ENCODE measurements around the gene SEPTIN8. TPM values are rescaled to one million over a fixed set of nuclear protein-coding genes. Genes with fewer than 3 reads are reported as not detected.

SEPTIN8 gene
- total RNA-seq, 2 experiments from 2014 or later = 18.6 to 19.9 TPM

DNA sequence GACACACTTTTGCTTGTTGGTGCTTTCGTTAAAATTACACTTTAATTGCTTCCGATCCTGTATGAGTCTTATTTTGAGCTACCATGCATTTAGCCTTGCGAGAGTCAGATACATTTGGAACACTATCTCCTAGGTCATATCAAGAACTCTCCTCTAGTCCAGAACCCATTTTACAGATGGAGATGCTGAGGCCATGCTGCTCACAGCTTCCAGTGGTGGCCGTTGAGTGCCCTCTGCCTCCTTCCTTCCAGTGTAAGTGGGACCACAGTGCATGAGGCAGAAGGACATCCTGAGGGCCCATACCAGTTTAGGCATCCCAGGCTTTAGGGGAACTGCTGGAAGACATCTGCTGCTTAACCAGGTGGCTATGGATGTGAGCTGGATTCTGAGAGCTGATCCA lies 22.9 kb downstream of the SEPTIN8 start:
- no peaks in the 10 kb centered on the region for H3K27me3 Mint-ChIP-seq
- peaks cover 4% of the 10 kb centered on the region for H3K36me3 Mint-ChIP-seq (ENCODE audit: low read depth)
- CTCF ChIA-PET = interaction anchor here (1.0 to 2.6 kb wide), 6 partner anchors 13 to 167 kb away, joined by 3 to 10 read pairs (median 4); partner anchors contain the start of gene KIF3A
- DNase-seq (no peak), ATAC-seq (no peak)
- no peaks in the 10 kb centered on the region for H3K9me3 Mint-ChIP-seq (ENCODE audit: low read depth)
- POLR2A ChIA-PET = interaction anchor here (0.8 kb wide), 1 partner anchor 188 kb away, joined by 3 read pairs; no protein-coding TSS in a partner anchor
- intact Hi-C loops (cut with DNase I, micrococcal nuclease) = loop anchor here in 1 of 2 experiments (10.0 kb wide), 1 partner anchor 649 kb away; no protein-coding TSS in a partner anchor
- peaks cover 28% of the 10 kb centered on the region for H3K4me1 Mint-ChIP-seq
- H3K4me3 Mint-ChIP-seq = no peak overlapping the region
- H3K27ac Mint-ChIP-seq = no peak overlapping the region

DNA sequence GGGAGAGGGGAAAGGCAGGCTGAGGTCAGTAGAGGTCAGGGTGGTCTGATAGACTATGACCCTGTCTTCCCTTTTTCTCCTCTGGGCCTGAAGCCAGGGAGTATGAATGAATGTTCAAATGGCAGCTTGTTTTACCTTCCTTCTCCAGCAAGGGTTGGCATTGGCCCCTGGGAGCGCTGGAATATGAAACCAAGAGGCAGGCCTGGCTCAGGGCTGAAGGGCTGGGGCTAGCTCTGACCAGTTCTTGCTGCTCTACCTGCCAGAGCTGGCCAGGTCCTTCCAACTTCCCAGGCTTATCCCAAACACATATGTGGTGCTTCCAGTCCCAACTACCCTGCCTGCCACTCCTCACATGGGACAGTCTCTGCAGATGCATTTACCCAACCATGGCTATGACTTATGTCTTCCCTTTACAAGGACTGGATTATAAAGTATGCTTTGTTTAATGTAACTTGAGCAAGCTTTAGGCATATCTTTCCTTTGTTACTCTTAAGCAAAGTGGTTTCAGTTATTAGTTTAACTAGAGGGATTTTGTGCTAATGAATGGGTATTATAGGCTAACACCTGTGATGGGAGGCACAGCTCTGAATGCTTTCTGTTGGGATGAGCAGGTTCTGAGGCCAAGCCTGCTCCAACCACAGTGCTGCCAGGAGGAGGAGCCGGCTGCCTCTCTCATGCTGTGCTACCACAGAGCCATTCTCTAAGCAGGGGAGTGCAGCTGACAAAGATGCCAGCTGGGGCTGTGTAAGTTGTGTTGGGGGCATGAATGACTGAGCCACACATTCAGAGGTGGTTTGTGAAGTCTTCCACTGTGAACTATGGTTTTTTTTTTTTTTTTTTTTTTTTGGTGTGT lies 23.7 kb downstream of the SEPTIN8 start:
- Mint-ChIP-seq H3K9me3 (ENCODE audit: low read depth) (no peaks in the 10 kb centered on the region), H3K4me3 (no peak overlapping the region), H3K36me3 (ENCODE audit: low read depth) (peaks cover 7% of the 10 kb centered on the region), H3K27me3 (no peaks in the 10 kb centered on the region), H3K4me1 (peaks cover 28% of the 10 kb centered on the region), H3K27ac (peak overlapping the region; percentile 7)
- intact Hi-C loops (cut with DNase I, micrococcal nuclease) = loop anchor here in 1 of 2 experiments (1.0 to 10.0 kb wide), 2 partner anchors 24 to 649 kb away; partner anchors contain the start of gene SEPTIN8
- ChIA-PET CTCF (interaction anchor here (0.7 to 2.6 kb wide), 4 partner anchors 12 to 67 kb away, joined by 3 to 10 read pairs (median 4); no protein-coding TSS in a partner anchor), POLR2A (interaction anchor here (0.6 kb wide), 1 partner anchor 121 kb away, joined by 4 read pairs; no protein-coding TSS in a partner anchor)
- DNase-seq = peak; percentile 49
- ATAC-seq = peak; percentile 47

DNA sequence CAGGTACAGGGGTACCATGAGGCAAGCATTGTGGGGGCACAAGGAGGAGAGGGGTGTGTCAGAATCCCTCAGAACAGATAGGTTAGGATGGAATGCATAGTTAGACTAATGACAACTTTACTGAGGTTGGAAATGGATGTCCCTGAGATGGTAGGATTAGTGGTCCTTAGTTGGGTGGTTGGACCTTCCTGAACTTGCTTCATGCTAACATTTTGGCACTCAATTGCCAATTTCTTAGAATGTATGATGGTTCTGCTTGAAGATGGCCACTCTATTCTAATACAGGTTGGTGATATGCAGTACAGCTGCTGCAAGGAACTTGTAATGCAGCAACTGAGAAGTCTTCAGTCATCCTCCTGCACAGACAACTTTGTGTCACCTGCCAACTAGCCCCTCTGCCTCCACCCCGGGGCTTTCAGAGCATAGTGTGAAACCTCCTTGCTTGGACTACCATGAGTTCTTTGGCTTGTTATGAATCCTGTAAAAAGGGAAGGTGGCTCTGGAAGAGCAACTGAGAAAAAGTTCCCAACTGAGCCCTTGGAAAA lies 24.4 kb downstream of the SEPTIN8 start:
- Mint-ChIP-seq H3K4me1 (peaks cover 28% of the 10 kb centered on the region), H3K27me3 (no peaks in the 10 kb centered on the region), H3K27ac (peak overlapping the region; percentile 7), H3K9me3 (ENCODE audit: low read depth) (no peaks in the 10 kb centered on the region), H3K36me3 (ENCODE audit: low read depth) (peaks cover 9% of the 10 kb centered on the region), H3K4me3 (no peak overlapping the region)
- DNase-seq (no peak), ATAC-seq (no peak)
- intact Hi-C loops (cut with DNase I, micrococcal nuclease) = loop anchor here in 1 of 2 experiments (1.0 to 10.0 kb wide), 2 partner anchors 25 to 648 kb away; partner anchors contain the start of gene SEPTIN8
- CTCF ChIA-PET = interaction anchor here (1.3 kb wide), 1 partner anchor 11 kb away, joined by 4 read pairs; no protein-coding TSS in a partner anchor
- POLR2A ChIA-PET = no interaction called here

DNA sequence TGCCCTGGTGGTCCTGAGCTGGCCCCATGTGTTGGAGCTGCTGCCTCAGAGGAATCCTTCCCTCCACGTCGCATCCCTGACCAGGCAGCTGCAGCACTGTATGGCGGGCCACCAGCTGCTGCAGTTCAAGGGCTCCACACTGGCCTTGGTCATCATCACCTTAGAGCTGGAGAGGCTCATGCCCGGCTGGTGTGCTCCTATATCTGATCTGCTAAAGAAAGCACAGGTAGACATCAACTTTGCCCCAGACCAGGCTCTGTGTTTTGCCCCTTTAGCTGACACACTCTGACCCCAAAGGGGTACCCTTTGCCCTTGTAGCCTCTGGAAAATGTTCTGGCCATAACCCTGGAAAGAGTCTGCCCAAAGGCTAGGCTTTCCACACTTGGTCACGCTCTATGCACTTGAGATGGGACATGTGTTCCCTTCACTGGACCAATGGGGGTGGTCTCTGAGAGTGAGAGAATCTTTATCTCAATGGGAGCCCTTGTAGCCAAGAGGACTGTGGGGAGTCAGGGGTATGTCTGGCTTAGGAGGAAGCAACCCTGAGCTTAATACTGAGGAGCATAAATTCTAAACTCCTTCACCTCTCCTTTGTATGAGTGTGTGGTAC lies 25.0 kb downstream of the SEPTIN8 start:
- peaks cover 28% of the 10 kb centered on the region for H3K4me1 Mint-ChIP-seq
- H3K27me3 Mint-ChIP-seq = no peaks in the 10 kb centered on the region
- no peak overlapping the region for H3K4me3 Mint-ChIP-seq
- H3K36me3 Mint-ChIP-seq (ENCODE audit: low read depth) = peaks cover 9% of the 10 kb centered on the region
- intact Hi-C loops (cut with DNase I, micrococcal nuclease) = loop anchor here (1.0 to 10.0 kb wide), 4 partner anchors 15 to 647 kb away; partner anchors contain the start of gene KIF3A (in 2 of the 2)
- H3K9me3 Mint-ChIP-seq (ENCODE audit: low read depth) = no peaks in the 10 kb centered on the region
- POLR2A ChIA-PET = interaction anchor here (0.6 to 1.4 kb wide), 3 partner anchors 41 to 272 kb away, joined by 3 read pairs; partner anchors contain the start of gene IRF1
- no peak for ATAC-seq
- no peak for DNase-seq
- CTCF ChIA-PET = interaction anchor here (1.1 kb wide), 1 partner anchor 226 kb away, joined by 3 read pairs; no protein-coding TSS in a partner anchor
- no peak overlapping the region for H3K27ac Mint-ChIP-seq

DNA sequence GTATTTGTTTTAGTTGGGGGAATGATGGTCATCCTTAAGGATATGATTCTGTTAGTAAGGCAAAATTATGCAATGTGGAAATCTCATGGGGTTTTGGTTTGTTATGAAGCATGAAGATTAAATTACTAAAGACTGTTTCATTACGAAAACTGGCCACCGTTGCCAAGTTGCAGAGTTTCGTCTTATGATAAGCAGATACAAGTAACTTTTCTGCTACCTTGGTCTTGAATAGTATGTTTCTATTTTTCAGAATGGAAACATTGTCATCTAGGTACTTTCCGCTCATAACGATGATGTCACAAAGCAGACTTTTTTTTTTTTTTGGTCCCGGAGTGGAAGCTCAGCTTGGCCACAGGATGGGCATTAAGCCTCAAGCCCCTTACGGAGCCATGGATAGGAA lies 25.6 kb downstream of the SEPTIN8 start:
- H3K4me1 Mint-ChIP-seq = peaks cover 30% of the 10 kb centered on the region

DNA sequence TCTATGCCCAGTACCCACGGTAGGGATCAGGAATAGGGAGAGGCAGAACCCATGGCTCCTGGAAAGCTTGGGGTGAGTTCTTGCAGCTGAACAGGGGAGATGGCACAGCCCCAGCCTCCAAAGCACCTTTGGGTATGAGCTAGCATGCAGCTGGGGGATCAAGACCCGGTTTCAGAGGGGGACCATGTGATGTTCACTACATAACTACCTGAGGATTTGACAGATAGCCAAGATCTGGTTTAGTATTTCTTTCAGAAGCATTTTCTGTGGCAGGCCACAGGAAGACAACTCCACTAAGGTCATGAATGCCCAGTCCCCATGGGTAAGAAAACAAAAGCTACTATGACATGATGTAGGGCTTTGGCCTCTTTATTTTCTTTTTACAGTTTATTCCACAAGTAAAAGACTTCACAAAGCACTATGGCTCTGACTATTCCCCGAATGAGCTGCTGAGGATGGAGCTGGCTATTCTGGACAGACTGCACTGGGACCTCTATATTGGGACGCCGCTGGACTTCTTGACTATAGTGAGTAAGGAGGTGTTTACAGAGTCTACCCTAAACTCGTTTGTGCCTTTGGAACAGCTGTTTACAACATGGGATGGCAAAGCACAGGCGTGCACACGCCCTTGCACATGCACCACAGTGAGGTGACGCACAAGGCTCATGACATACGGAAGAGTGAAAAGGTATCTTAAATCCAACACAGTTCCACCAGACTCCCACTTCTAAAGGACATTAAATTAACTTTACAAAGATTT lies 26.4 kb downstream of the SEPTIN8 start:
- Mint-ChIP-seq H3K27me3 (no peaks in the 10 kb centered on the region), H3K4me1 (peaks cover 30% of the 10 kb centered on the region), H3K9me3 (ENCODE audit: low read depth) (no peaks in the 10 kb centered on the region), H3K4me3 (no peak overlapping the region), H3K36me3 (ENCODE audit: low read depth) (peaks cover 9% of the 10 kb centered on the region), H3K27ac (peak overlapping the region; percentile 6)
- intact Hi-C loops (cut with DNase I, micrococcal nuclease) = loop anchor here (1.0 to 10.0 kb wide), 4 partner anchors 13 to 646 kb away; partner anchors contain the start of gene KIF3A (in 2 of the 2)
- CTCF ChIA-PET = interaction anchor here (0.5 to 1.2 kb wide), 5 partner anchors 36 to 225 kb away, joined by 3 to 5 read pairs (median 3); no protein-coding TSS in a partner anchor
- DNase-seq (no peak), ATAC-seq (no peak)
- POLR2A ChIA-PET = interaction anchor here (1.0 to 1.4 kb wide), 2 partner anchors 13 to 260 kb away, joined by 3 to 4 read pairs; partner anchors contain the start of genes IRF1 and KIF3A

More for the DNA sequence above, 25.6 kb downstream of the SEPTIN8 start:
- DNase-seq = peak; percentile 74
- CTCF ChIA-PET = interaction anchor here (1.1 kb wide), 1 partner anchor 226 kb away, joined by 3 read pairs; no protein-coding TSS in a partner anchor
- POLR2A ChIA-PET = interaction anchor here (0.6 to 1.4 kb wide), 4 partner anchors 14 to 272 kb away, joined by 3 to 4 read pairs (median 3); partner anchors contain the start of genes IRF1 and KIF3A
- Mint-ChIP-seq H3K4me3 (no peak overlapping the region), H3K27me3 (no peaks in the 10 kb centered on the region), H3K36me3 (ENCODE audit: low read depth) (peaks cover 9% of the 10 kb centered on the region), H3K9me3 (ENCODE audit: low read depth) (no peaks in the 10 kb centered on the region), H3K27ac (peak overlapping the region; percentile 69)
- peak; percentile 48 for ATAC-seq
- intact Hi-C loops (cut with DNase I, micrococcal nuclease) = loop anchor here (1.0 to 10.0 kb wide), 4 partner anchors 14 to 647 kb away; partner anchors contain the start of gene KIF3A (in 2 of the 2)

DNA sequence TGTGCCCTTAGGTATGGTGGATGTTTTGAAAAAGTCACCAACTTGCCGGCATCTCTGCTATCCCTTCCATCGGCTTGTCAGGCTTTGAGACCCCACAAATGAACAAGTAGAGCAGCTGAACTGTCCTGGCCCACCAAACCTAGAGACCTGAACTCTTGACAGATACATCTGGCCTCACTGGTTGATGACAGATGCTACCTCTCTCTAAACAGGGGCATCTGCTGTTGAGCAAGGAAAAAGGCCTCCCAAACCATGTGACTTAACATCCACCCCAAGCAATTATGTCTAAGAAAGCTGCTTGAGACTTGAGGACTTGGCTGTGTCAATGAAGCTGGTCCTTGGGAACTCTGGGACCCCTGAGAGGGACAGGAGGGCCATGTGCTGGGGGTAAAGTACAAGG lies 27.5 kb downstream of the SEPTIN8 start:
- intact Hi-C loops (cut with DNase I, micrococcal nuclease) = no loop called here
- Mint-ChIP-seq H3K36me3 (ENCODE audit: low read depth) (peaks cover 9% of the 10 kb centered on the region), H3K27ac (no peak overlapping the region), H3K27me3 (no peaks in the 10 kb centered on the region), H3K9me3 (ENCODE audit: low read depth) (no peaks in the 10 kb centered on the region), H3K4me1 (peaks cover 23% of the 10 kb centered on the region), H3K4me3 (no peak overlapping the region)
- DNase-seq (no peak), ATAC-seq (no peak)
- ChIA-PET POLR2A (interaction anchor here (0.6 kb wide), 2 partner anchors 55 to 78 kb away, joined by 3 read pairs; no protein-coding TSS in a partner anchor), CTCF (interaction anchor here (1.2 kb wide), 1 partner anchor 71 kb away, joined by 5 read pairs; no protein-coding TSS in a partner anchor)

DNA sequence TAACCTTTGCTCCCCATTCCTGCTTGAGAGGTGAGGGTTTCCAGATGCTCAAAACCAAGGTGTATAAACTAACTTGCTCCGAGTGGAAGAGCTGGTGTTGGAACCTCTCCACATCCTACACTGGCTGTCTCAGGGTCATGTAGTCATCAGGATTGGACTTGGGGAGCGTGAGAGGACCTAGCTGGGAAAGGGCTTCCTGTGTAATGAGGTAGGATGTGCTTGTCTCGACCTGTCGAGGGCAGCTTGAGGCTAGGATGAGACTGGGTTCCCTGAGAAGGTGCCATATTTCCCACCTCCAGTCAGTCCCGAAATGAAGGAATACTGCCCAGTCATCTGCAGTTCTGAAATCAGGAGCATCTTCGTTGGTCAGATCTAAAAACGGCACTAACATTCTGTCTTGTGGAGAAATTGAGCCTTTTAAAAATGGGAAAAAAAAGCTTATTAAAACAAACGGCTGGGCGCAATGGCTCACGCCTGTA lies 28.5 kb downstream of the SEPTIN8 start:
- Mint-ChIP-seq H3K36me3 (ENCODE audit: low read depth) (peaks cover 9% of the 10 kb centered on the region), H3K27me3 (no peaks in the 10 kb centered on the region), H3K4me1 (peaks cover 22% of the 10 kb centered on the region), H3K27ac (no peak overlapping the region), H3K4me3 (peak overlapping the region; percentile 33), H3K9me3 (ENCODE audit: low read depth) (no peaks in the 10 kb centered on the region)
- intact Hi-C loops (cut with DNase I, micrococcal nuclease) = no loop called here
- ATAC-seq (no peak), DNase-seq (no peak)
- ChIA-PET CTCF (interaction anchor here (0.6 to 1.2 kb wide), 4 partner anchors 11 to 920 kb away, joined by 3 to 5 read pairs (median 4); partner anchors contain the start of gene KIF3A), POLR2A (no interaction called here)

DNA sequence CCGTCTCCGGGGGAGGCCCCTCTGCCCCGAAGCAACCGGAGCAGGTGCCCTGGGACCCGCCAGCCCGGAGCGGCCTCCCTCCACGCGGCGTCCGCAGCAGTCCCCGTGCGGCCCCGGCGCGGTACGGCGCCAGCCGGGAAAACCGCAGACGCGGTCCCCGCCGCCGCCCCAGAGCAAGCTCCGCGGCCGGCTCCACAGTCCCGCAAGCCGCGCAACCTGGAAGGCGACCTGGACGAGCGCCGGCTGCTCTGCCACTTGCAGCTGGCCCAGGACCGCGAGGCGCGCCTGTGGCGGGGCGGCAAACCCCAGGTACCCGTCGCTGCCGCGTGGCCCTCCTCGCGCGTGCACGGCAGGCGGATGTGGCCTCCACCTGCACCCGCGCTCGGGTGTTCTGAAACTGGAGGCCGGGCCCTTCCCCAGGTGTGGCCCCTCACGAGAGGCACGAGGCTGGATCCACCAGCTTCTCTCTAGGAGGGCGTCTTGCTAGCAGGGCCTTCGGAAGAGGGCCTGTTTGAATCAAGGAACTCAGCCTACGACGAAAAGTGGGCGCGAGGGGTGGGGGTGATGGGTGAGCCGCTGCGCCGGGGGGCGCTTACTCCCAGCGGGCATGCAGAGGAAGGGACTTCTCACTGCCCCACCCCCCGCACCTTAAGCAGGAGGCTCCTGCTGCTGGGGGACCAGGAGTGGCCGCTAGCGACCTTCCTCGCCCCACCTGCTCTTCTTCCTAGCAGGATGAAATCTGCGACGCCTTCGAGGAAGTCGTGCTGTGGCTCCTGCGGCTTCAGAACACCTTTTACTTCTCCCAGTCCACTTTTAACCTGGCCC lies 29.2 kb downstream of the SEPTIN8 start:
- H3K27ac Mint-ChIP-seq = no peak overlapping the region
- H3K27me3 Mint-ChIP-seq = no peaks in the 10 kb centered on the region
- DNase-seq = peak; percentile 70
- ATAC-seq = peak; percentile 27
- H3K4me3 Mint-ChIP-seq = peak overlapping the region; percentile 33
- H3K4me1 Mint-ChIP-seq = peaks cover 20% of the 10 kb centered on the region
- H3K36me3 Mint-ChIP-seq (ENCODE audit: low read depth) = peaks cover 9% of the 10 kb centered on the region
- intact Hi-C loops (cut with DNase I, micrococcal nuclease) = loop anchor here (1.0 to 2.0 kb wide), 2 partner anchors 11 to 73 kb away; partner anchors contain the start of gene KIF3A (in 1 of the 2)
- no peaks in the 10 kb centered on the region for H3K9me3 Mint-ChIP-seq (ENCODE audit: low read depth)
- ChIA-PET POLR2A (interaction anchor here (0.6 to 1.4 kb wide), 6 partner anchors 9 to 106 kb away, joined by 3 to 5 read pairs (median 3); no protein-coding TSS in a partner anchor), CTCF (interaction anchor here (0.6 to 1.7 kb wide), 10 partner anchors 9 to 136 kb away, joined by 3 to 11 read pairs (median 4); partner anchors contain the start of gene KIF3A)
